ENCODE measurements around the gene CGB7. TPM values are rescaled to one million over a fixed set of nuclear protein-coding genes. Genes with fewer than 3 reads are reported as not detected.

CGB7 gene
- total and polyA plus RNA-seq, 2 experiments from 2014 or later = 0.32 to 0.97 TPM

GRCh38 chr19:49081273-49081672, 23.7 kb upstream of the CGB7 start:
- Mint-ChIP-seq H3K36me3 (ENCODE audit: low read depth) (peaks cover 5% of the 10 kb centered on the region), H3K9me3 (peaks cover 3% of the 10 kb centered on the region; the same call in 2 of the 3 replicates), H3K4me3 (no peak overlapping the region), H3K27ac (no peak overlapping the region), H3K27me3 (ENCODE audit: insufficient read depth, low read depth, poor library complexity) (peaks cover 13% of the 10 kb centered on the region), H3K4me1 (peaks cover 7% of the 10 kb centered on the region)
- ATAC-seq (no peak), DNase-seq (ENCODE audit: low spot score) (no peak)
- Histone ChIP-seq H2AFZ (no peak overlapping the region), H3K4me2 (no peak overlapping the region), H3K27me3 (ENCODE audit: insufficient read depth) (0 out of 2 replicates have a peak, but pooled peaks cover 3% of the 10 kb centered on the region), H4K20me1 (replicated peaks; ENCODE audit: insufficient read depth) (peaks cover 3% of the 10 kb centered on the region; the same call in 1 of the 2 replicates), H3K27ac (ENCODE audit: low read depth) (no peak overlapping the region), H3K9me2 (ENCODE audit: insufficient read depth) (no peaks in the 10 kb centered on the region), H3K36me3 (ENCODE audit: insufficient read depth) (no peaks in the 10 kb centered on the region), H3K4me3 (no peak overlapping the region), H3K79me2 (replicated peaks; ENCODE audit: insufficient read depth) (peaks cover 8% of the 10 kb centered on the region), H3K4me1 (ENCODE audit: insufficient read depth) (peaks cover 8% of the 10 kb centered on the region), H3F3A (replicated peaks; ENCODE audit: low read depth) (peaks cover 6% of the 10 kb centered on the region; the same call in 1 of the 2 replicates)
- TF ChIP-seq ETS1 (IDR thresholded peaks at IDR 0.05) = no peak
- TF ChIP-seq EZH2 (IDR thresholded peaks at IDR 0.05; ENCODE audit: low read depth, unreplicated experiment) = no peak
- TF ChIP-seq NANOG (IDR thresholded peaks at IDR 0.05; ENCODE audit: borderline replicate concordance) = no peak
- no peak for TF ChIP-seq ZNF114 (CRISPR knock-in tag; IDR thresholded peaks at IDR 0.05)
- TF ChIP-seq STAT1 (IDR thresholded peaks at IDR 0.05; ENCODE audit: unreplicated experiment) = no peak
- no peak for TF ChIP-seq ZNF462 (CRISPR knock-in tag; IDR thresholded peaks at IDR 0.05)
- TF ChIP-seq JUNB (IDR thresholded peaks at IDR 0.05; ENCODE audit: unreplicated experiment) = no peak
- TF ChIP-seq POLR2AphosphoS5 (IDR thresholded peaks at IDR 0.05; ENCODE audit: low read depth) = no peak
- no peak for TF ChIP-seq ZNF331 (CRISPR knock-in tag; IDR thresholded peaks at IDR 0.05; ENCODE audit: low read depth)
- no peak for TF ChIP-seq EZH2phosphoT487 (IDR thresholded peaks at IDR 0.05; ENCODE audit: unreplicated experiment)
- no peak for TF ChIP-seq REST (IDR thresholded peaks at IDR 0.05; ENCODE audit: unreplicated experiment)
- TF ChIP-seq CREB1 (CRISPR knock-in tag; IDR thresholded peaks at IDR 0.05; ENCODE audit: low read depth) = no peak
- no peak for TF ChIP-seq CTCF (conservative IDR thresholded peaks at IDR 0.05; ENCODE audit: low read depth in 2 of 2)

Measured in GM23338 (cell line).